ENCODE results near the gene SGMS2. TPM values are rescaled to one million over a fixed set of nuclear protein-coding genes. Genes with fewer than 3 reads are reported as not detected.

The SGMS2 gene
- total and polyA plus RNA-seq, 10 donors: 0.20 to 35.5 (median 4.9) TPM

DNA sequence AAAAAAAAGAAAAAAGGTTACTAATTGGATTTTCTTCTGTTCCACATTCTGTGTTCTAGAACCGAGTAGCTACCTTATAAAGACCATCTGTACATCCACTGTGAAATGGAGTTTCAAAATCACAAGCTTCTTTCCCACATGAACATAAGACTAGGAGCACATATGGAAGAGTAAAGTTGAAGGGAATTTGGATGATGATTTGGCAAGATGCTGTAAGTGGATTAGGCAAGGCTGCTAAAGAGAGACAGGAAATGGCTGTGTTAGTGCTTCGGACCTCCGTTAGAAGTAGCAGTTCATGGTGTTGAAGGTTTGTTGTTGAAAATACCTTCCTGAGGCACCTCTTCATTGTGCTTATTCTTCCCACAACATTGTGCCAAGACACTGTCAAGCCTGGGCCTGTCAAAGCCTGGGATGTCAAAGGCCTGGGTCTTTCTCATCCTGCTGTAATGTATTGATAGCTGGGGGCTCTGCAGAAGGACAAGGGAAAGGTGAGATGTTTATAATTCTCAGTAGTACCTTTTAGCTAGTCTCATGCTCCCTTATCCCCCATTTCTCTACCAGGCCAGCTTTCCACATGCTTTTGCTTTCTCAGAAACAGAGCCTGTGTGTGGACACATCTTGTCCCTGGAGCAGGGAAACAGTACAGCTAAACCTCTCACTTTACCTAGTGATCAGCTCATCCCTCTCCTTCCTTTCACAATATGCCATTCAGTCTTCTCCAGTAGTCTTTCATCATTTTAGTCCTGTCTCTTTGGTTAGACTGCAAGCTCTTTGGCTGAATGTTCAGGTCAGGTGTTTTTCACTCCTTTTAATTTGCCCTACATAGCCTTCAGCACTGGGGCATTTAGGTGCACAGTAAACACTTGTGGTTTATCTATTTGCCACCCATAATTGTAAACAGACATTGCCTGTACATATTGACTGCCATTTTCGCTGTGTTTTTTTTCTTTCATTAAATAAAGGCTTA, 68.7 kb downstream of the SGMS2 start:
- TF ChIP-seq POLR2A (IDR thresholded peaks at IDR 0.05) (no peak), POLR2AphosphoS5 (IDR thresholded peaks at IDR 0.05) (no peak)
- TF ChIP-seq, protein P1, sequence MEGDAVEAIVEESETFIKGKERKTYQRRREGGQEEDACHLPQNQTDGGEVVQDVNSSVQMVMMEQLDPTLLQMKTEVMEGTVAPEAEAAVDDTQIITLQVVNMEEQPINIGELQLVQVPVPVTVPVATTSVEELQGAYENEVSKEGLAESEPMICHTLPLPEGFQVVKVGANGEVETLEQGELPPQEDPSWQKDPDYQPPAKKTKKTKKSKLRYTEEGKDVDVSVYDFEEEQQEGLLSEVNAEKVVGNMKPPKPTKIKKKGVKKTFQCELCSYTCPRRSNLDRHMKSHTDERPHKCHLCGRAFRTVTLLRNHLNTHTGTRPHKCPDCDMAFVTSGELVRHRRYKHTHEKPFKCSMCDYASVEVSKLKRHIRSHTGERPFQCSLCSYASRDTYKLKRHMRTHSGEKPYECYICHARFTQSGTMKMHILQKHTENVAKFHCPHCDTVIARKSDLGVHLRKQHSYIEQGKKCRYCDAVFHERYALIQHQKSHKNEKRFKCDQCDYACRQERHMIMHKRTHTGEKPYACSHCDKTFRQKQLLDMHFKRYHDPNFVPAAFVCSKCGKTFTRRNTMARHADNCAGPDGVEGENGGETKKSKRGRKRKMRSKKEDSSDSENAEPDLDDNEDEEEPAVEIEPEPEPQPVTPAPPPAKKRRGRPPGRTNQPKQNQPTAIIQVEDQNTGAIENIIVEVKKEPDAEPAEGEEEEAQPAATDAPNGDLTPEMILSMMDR (IDR thresholded peaks at IDR 0.05 in 8 of 11, conservative IDR thresholded peaks at IDR 0.05 in 3 of 11): no peak
- H3K4me1 ChIP-seq: no peaks in the 10 kb centered on the region
- WGBS, 5 donors: 50 to 85% (median 62%) methylated on average over 4 of the region's 4 CpGs

DNA sequence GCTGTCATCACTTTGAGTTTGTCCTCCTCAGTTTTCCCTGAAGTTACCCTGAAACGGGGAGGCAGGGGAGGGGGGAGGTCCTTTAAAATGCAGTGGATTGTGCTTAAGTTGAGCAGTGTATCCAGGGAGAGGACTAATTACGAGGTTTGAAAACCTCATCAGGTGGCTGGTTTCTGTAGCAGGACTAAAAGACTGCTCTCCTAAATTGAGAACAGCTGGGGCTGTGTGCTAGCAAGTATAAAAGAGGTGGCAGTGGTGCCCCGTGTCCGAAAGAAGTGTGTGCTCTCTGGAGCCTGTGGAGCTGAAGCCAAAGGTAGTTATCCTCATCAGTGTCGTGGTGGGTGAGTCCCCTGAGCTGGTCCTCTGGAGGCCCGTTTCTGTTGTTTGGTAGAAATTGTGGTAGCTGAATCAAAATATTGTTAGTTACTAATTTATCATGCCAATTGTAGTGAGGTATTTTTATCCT, 69.4 kb downstream of the SGMS2 start:
- no peaks in the 10 kb centered on the region for H3K36me3 ChIP-seq
- 78 to 85% (median 83%) methylated on average over 6 of the region's 6 CpGs for WGBS, 5 donors
- H3K27ac ChIP-seq: no peak overlapping the region
- peaks cover 0 to 6% (median 0%) of the 10 kb centered on the region in 7 donors for H3K27me3 ChIP-seq (replicated peaks in 1 of 7)
- TF ChIP-seq POLR2AphosphoS5 (IDR thresholded peaks at IDR 0.05) (no peak), POLR2A (IDR thresholded peaks at IDR 0.05) (no peak)
- TF ChIP-seq, protein P1 (IDR thresholded peaks at IDR 0.05 in 8 of 11, conservative IDR thresholded peaks at IDR 0.05 in 3 of 11): no peak
- intact Hi-C loops (cut with DNase I; ENCODE audit: low total_unique reads): no loop called here
- no peak overlapping the region for H3K4me3 ChIP-seq
- peaks cover 0 to 7% (median under 1%) of the 10 kb centered on the region in 8 donors for H3K9me3 ChIP-seq
- no peaks in the 10 kb centered on the region for H3K4me1 ChIP-seq
- no peak for DNase-seq

More for the DNA sequence above, 68.7 kb downstream of the SGMS2 start:
- no peak overlapping the region for H3K4me3 ChIP-seq
- peaks cover 0 to 6% (median 0%) of the 10 kb centered on the region in 7 donors for H3K27me3 ChIP-seq (replicated peaks in 1 of 7)
- DNase-seq: no peak
- peaks cover 0 to 14% (median 7%) of the 10 kb centered on the region in 8 donors for H3K9me3 ChIP-seq
- intact Hi-C loops (cut with DNase I; ENCODE audit: low total_unique reads): no loop called here
- H3K27ac ChIP-seq: no peak overlapping the region
- H3K36me3 ChIP-seq: no peaks in the 10 kb centered on the region

DNA sequence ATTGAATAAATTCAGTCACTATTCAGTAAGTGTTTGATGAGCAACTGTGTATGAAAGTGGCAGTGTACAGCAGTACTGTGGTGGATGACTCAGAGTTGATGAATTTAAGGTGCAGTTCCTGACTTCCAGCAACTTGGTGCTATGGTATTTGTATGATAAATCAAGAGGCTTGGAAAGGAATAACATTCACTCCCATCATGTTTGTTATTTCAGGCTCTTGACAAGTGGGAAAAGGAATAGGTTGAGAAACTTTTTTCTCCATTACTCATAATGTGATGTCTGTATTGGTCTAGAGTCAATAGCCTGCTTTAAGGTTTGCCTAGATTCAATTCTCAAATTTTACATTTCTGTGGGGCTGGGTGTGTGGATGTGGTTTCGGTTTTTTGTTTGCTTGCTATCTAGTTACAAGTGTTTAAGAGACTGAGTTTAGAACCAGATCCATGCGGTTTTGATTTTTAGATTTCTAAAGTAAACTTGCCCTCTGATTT, 71.5 kb downstream of the SGMS2 start:
- H3K27me3 ChIP-seq (replicated peaks in 1 of 7): peaks cover 0 to 6% (median 0%) of the 10 kb centered on the region in 7 donors
- TF ChIP-seq POLR2A (IDR thresholded peaks at IDR 0.05) (no peak), POLR2AphosphoS5 (IDR thresholded peaks at IDR 0.05) (no peak)
- WGBS, 5 donors: 73 to 87% (median 82%) methylated on average over 2 of the region's 2 CpGs
- no peak overlapping the region for H3K27ac ChIP-seq
- H3K36me3 ChIP-seq: no peaks in the 10 kb centered on the region
- no peak overlapping the region for H3K4me3 ChIP-seq
- intact Hi-C loops (cut with DNase I; ENCODE audit: low total_unique reads): no loop called here
- H3K4me1 ChIP-seq: no peaks in the 10 kb centered on the region
- H3K9me3 ChIP-seq: no peaks in the 10 kb centered on the region
- no peak for DNase-seq

DNA sequence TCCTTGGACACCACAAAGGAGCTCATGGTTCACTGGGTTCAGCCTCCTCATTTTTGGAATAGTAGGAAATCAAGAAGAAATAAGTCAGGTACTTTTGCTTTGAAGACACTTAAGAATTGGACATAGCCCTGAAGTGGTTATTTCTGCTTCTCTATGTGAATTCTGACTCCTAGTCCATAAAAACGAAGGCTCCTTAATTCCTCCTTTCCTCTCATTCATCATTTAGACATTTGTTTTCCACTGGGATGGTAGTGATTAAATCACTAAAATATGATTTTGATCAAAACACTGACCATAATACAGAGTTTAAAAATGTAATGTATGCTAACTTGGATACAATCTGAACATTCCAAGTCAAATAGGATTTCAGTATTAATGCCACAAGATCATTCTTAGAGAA, 71.9 kb downstream of the SGMS2 start:
- no peak overlapping the region for H3K4me3 ChIP-seq
- TF ChIP-seq, protein P1 (IDR thresholded peaks at IDR 0.05 in 8 of 11, conservative IDR thresholded peaks at IDR 0.05 in 3 of 11): no peak
- TF ChIP-seq POLR2A (IDR thresholded peaks at IDR 0.05) (no peak), POLR2AphosphoS5 (IDR thresholded peaks at IDR 0.05) (no peak)
- H3K27ac ChIP-seq: no peak overlapping the region
- peaks cover 0 to 6% (median 0%) of the 10 kb centered on the region in 7 donors for H3K27me3 ChIP-seq (replicated peaks in 1 of 7)
- WGBS, 5 donors: 41 to 82% (median 66%) methylated on average over 1 of the region's 1 CpG
- H3K36me3 ChIP-seq: no peaks in the 10 kb centered on the region
- H3K4me1 ChIP-seq: no peaks in the 10 kb centered on the region
- DNase-seq: no peak
- intact Hi-C loops (cut with DNase I; ENCODE audit: low total_unique reads): no loop called here
- H3K9me3 ChIP-seq: no peaks in the 10 kb centered on the region
